Measurements from ENCODE around the gene EAPP.
"Not testable (repeated sequence)": the region's sequence is repeated elsewhere in the genome, so short reads cannot be mapped to it uniquely, and the experiment has no call there.

The EAPP gene

GRCh38 chr14:34538096-34538495 is 1.4 kb downstream of the EAPP start:
- not testable (repeated sequence) for DNase-seq (ENCODE audit: low read depth in 2 of 2)

DNA sequence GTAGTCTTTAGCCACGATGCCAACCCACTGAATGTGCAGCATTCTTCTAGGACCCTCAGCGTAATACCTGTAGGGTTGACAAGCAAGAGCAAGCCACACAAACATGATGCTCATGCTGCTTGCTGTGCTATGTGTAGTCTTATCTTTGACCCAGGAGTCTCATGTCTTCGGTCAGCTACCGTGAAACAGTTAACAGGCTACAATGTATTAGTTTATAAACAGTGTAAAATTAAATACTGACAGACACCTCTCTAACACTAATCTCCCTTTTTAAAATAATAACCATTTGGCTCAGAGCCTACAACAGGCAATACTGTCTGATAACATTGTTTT is 1.9 kb downstream of the EAPP start:
- DNase-seq (ENCODE audit: low read depth in 2 of 2), result no peak

GRCh38 chr14:34536951-34537676 is 2.4 kb downstream of the EAPP start:
- no peak for DNase-seq (ENCODE audit: low read depth in 2 of 2)

- DNase-seq (ENCODE audit: low read depth in 2 of 2), result no peak
Measured at GRCh38 chr14:34527591-34527990, 11.9 kb downstream of the EAPP start.

GRCh38 chr14:34524216-34524615 is 15.3 kb downstream of the EAPP start:
- DNase-seq (ENCODE audit: low read depth in 2 of 2), result not testable (repeated sequence)

DNA sequence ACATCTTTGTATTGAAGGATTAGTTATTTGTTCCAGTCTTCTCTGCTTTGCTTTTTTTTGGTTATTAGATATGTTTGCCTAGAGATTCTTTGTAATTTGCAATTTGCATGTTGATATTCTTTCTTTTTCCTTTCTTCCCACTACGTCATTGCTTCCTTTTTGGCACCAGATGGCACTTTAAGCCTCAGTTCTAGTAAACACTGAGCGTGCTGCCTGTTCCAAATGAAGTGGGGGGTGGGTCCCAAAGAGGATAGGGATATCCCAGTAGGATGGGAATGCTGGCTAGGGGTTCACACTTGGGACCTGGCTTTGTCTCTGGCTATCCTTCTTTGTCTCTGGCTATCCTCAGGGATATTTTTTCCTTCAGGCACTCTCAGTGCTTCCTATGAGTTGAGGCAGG is 17.0 kb downstream of the EAPP start:
- DNase-seq (ENCODE audit: low read depth in 2 of 2), result no peak

- not testable (repeated sequence) for DNase-seq (ENCODE audit: low read depth in 2 of 2)
Measured at GRCh38 chr14:34521071-34521470, 18.4 kb downstream of the EAPP start.

GRCh38 chr14:34520304-34520970 is 19.1 kb downstream of the EAPP start:
- DNase-seq (ENCODE audit: low read depth in 2 of 2), result not testable (repeated sequence)

DNA sequence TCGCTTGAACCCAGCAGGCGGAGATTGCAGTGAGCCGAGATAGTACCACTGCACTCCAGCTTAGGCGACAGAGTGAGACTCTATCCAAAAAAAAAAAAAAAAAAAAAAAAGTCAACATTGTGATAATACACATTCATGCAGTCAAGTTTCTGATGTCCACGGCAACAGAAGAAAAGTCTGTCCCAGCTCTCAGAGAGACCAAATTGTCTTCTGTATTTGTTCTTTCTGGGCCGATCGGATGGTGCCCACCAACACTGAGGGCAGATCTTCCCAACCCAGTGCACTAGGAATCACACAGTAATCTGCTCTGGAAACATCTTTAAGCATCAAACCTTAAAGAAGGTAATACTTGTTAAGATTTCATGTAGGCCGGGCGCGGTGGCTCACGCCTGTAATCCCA is 31.6 kb downstream of the EAPP start:
- DNase-seq (ENCODE audit: low read depth in 2 of 2), result no peak

GRCh38 chr14:34507459-34507858 is 32.0 kb downstream of the EAPP start:
- DNase-seq (ENCODE audit: low read depth in 2 of 2), result no peak

GRCh38 chr14:34505124-34505491 is 34.4 kb downstream of the EAPP start:
- DNase-seq (ENCODE audit: low read depth in 2 of 2), result not testable (repeated sequence)

DNA sequence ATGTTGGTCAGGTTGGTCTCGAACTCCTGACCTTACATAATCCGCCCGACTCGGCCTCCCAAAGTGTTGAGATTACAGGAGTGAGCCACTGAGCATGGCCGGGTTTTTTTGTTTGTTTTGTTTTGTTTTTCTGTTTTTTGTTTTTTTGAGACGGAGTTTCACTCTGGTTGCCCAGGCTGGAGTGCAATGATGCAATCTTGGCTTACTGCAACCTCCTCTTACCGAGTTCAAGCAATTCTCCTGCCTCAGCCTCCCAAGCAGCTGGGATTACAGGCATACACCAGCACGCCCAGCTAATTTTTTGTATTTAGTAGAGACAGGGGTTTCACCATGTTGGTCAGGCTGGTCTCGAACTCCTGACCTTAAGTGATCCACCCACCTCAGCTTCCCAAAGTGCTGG is 35.5 kb downstream of the EAPP start:
- DNase-seq (ENCODE audit: low read depth in 2 of 2), result not testable (repeated sequence)

DNA sequence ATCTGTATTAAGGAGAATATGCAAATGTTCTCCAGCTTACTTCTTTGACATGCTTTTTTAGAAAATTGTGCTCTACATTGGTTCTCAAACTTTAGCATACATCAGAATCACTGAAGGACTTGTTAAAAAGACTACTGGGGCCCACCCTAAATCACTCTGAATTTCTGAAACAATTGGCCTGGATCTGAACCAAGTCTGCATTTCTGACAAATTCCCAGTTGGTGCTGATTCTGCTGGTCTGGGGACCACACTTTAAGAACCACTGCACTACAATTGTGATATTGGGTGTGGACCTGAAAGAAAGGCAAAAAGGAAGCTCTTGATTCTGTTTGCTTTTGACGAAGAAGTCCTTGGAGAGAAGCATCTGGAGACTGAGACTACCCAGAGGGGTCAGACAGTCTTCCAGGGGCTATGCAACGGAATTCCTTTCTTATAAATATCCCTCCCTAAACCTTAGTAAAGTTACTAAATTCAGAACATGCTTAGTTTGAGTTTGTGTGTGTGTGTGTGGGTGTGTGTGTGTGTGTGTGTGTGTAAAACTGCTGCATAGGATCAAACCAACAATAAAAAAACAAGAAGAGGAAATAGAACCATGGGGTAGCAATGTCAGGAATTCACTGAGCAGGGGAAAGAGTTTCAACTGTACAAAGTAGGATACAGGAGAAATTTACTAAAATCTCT is 36.8 kb downstream of the EAPP start:
- DNase-seq (ENCODE audit: low read depth in 2 of 2), result no peak

DNA sequence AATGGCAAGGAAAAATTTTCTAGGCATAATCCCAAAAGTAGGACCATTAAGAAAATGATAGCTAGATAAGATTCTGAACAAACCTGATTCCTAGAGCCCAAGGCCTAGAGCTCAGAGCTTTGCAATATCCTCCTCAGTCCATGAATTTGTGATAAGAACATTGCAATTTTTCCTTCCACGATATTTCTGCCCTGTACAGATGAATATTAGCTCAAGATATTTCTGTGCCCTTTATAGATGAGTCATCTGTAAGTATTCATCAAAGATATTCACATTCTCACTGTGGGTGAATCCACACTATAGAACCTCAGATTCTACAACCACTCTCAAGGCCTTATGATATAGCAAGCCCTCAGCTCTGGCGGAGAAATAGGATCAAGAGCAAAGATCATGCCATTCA is 37.5 kb downstream of the EAPP start:
- DNase-seq (ENCODE audit: low read depth in 2 of 2), result no peak

GRCh38 chr14:34501004-34501580 is 38.4 kb downstream of the EAPP start:
- no peak for DNase-seq (ENCODE audit: low read depth in 2 of 2)

DNA sequence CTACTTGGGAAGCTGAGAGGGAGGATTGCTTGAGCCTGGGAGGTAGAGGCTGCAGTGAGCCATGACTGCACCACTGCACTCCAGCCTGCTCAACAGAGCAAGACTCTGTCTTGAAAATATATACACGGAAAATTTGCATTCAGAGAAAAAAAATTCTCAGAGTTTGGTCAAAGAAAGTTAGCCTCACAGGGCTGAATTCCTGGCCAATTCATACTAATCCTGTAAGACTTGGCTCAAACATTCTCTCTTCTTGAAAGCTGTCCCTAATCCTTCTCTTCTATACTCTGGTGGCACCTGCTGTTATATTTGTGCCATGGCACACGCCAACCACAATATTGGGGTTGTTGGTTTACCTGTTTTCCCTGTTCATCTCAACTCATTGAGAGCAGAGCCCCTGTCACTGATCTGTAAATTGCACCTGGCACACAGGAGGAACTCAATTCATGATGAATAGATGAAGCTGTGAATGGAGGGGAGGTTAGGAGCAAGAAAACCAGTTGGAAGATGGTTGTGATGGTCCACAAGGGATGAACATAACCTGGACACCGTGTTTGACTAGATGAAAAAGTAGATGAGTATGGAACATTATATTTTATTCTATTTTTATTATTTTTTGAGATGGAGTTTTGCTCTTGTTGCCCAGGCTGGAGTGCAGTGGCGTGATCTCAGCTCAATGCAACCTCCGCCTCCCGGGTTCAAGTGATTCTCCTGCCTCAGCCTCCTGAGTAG is 40.7 kb downstream of the EAPP start:
- no peak for DNase-seq (ENCODE audit: low read depth in 2 of 2)

DNA sequence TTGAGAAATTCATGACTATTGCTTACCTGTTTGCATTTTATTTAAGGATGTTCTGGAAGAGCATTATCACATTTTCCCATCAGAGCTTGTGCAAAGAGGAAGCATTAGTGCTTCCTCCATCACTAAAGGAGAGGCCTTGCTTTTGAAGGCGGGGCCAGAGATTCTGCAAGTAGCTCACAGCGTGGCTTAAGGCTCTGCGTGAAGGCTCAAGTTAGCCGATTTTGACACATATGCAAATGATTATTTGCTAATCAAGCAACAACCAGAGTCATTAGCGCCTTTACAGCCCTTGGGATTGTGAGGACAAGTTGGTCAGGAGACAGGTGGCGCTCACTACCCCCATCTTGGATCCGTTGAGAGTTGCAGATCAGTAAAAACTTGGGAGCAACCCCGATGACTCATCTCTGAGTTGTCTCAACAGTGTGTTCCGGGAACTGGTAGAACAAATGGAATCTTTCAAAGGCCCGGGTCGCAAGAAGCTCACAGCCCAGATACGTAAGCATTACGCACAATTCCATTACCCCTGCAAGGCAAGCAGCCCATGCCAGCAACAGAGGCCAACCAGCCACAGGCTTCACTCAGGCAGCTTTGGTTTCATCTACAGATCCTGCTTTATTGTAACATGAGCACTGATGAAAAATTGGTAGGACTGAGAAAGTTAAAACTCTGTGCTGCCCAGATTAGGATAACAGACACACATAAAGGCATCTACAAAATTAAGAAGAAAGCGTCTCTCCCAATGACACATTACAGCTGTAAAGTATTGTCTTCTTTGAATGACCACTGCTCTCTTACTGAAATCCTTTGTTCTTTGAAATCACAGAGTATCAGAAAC is 42.6 kb downstream of the EAPP start:
- DNase-seq (ENCODE audit: low read depth in 2 of 2), result no peak

DNA sequence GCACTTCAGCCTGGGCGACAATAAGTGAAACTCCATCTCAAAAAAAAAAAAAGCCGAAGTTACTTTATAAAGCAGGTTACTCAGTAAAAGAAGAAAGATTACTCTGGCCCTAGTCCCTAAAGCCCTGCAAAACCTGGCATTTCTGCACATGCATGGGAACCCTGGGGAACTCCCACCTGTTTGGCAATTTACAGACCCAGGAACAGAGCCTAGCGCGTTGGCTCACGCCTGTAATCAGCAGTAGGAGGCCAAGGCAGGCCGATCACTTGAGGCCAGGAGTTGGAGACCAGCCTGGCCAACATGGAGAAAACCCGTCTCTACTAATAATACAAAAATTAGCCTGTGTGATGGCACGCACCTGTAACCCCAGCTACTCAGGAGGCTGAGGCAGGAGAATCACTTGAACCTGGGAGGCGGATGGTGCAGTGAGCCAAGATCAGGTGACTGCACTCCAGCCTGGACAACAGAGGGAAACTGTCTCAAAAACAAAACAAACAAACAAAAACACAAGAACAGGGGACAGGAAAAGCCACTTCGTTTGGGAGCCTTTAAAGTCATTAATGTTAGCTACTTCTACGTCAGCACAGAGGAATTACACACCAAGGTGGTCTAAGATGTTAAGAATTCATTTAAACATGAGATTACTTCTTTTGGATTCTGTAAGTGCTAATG is 43.4 kb downstream of the EAPP start:
- DNase-seq (ENCODE audit: low read depth in 2 of 2), result no peak

DNA sequence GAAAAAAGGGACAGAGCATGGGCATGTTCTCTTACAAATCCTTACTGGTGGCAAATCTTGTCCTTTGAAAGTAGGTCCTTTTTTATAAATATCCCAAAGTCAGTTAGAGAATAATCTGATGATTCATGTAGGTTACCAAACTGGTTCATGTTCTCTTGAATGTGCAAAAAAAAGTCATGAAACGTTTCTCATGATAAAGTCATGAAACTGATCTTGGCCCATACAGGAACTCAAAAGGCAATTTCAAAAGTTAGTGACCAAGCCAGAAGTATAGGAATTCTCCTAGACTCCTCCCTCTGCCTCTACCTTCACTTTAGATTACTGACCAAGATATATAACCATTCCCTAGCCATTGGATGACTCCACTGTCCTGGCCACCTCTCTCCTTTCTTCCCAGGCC is 50.2 kb downstream of the EAPP start:
- DNase-seq (ENCODE audit: low read depth in 2 of 2), result no peak

GRCh38 chr14:34488528-34488927 is 51.0 kb downstream of the EAPP start:
- DNase-seq (ENCODE audit: low read depth in 2 of 2), result no peak

GRCh38 chr14:34484726-34485125 is 54.8 kb downstream of the EAPP start:
- DNase-seq (ENCODE audit: low read depth in 2 of 2), result no peak
